Measurements from ENCODE around the gene DCN. TPM values are rescaled to one million over a fixed set of nuclear protein-coding genes. Genes with fewer than 3 reads are reported as not detected.

DCN gene
- polyA plus RNA-seq, 1 of the 3 experiments (the other 2 are of a cell fraction) = 5.5 TPM

DNA sequence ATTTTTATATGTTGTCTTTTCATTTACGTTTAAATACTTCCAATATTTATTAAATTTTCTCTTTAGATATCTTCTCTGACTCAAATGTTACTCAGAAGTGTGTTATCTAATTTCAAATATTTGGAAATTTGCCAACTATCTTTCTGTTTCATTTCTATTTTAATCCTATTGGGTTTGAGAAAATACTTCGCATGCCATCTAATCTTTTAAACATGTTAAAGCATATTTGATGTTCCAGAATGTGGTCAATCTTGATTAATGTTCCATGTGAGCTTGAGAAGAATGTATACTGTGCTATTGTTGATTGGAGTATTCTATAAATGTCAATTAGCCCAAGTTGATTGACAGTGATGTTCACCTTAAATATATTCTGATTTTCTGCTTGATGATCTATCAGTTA is 11.9 kb upstream of the DCN start:
- Histone ChIP-seq H3F3A (replicated peaks; ENCODE audit: insufficient read depth) (no peaks in the 10 kb centered on the region), H2AFZ (ENCODE audit: low read depth) (no peak overlapping the region), H3K4me2 (no peak overlapping the region), H3K9ac (no peak overlapping the region), H3K4me3 (ENCODE audit: low read depth in 2 of 2, low read length in 1 of 2) (no peak overlapping the region), H3K9me2 (no peaks in the 10 kb centered on the region), H3K36me3 (replicated peaks in 1 of 2; ENCODE audit: control insufficient read depth in 1 of 2, insufficient read depth in 2 of 2, low read length in 1 of 2) (peaks cover 0 to 3% of the 10 kb centered on the region in 2 experiments), H3K9me3 (peaks cover 6% of the 10 kb centered on the region), H4K20me1 (ENCODE audit: insufficient read depth) (no peaks in the 10 kb centered on the region), H3K27me3 (ENCODE audit: insufficient read depth) (no peaks in the 10 kb centered on the region), H3K27ac (ENCODE audit: low read depth in 2 of 2, low read length in 1 of 2) (no peak overlapping the region; a peak in 1 of 4 replicates), H3K79me2 (ENCODE audit: insufficient read depth) (no peaks in the 10 kb centered on the region), H3K4me1 (ENCODE audit: control insufficient read depth in 1 of 2, insufficient read depth in 2 of 2, low read depth in 1 of 2, low read length in 1 of 2) (no peaks in the 10 kb centered on the region)
- TF ChIP-seq RAD21 (IDR thresholded peaks at IDR 0.05; ENCODE audit: low read length) (no peak), MAX (IDR thresholded peaks at IDR 0.05; ENCODE audit: low read depth) (no peak), USF2 (IDR thresholded peaks at IDR 0.05; ENCODE audit: borderline replicate concordance, low read depth, low read length) (no peak), JUND (IDR thresholded peaks at IDR 0.05) (no peak), EP300 (IDR thresholded peaks at IDR 0.05; ENCODE audit: borderline replicate concordance in 1 of 2, low read depth in 1 of 2, low read length in 1 of 2) (no peak), SMC3 (IDR thresholded peaks at IDR 0.05; ENCODE audit: low read depth, low read length) (no peak), RXRA (IDR thresholded peaks at IDR 0.05; ENCODE audit: borderline replicate concordance, low read depth) (no peak), SIN3A (IDR thresholded peaks at IDR 0.05; ENCODE audit: borderline replicate concordance, low read depth, low read length) (no peak), EZH2phosphoT487 (IDR thresholded peaks at IDR 0.05; ENCODE audit: borderline replicate concordance, low read depth) (no peak), CHD2 (IDR thresholded peaks at IDR 0.05; ENCODE audit: low read length, partially characterized antibody) (no peak), TEAD4 (IDR thresholded peaks at IDR 0.05; ENCODE audit: borderline replicate concordance, insufficient read depth) (peak; percentile 51; the same call in 1 of the 2 replicates), NFIC (IDR thresholded peaks at IDR 0.05; ENCODE audit: borderline replicate concordance) (peak; percentile 63; the same call in 1 of the 2 replicates), YY1 (IDR thresholded peaks at IDR 0.05; ENCODE audit: low read depth) (no peak), MEF2A (IDR thresholded peaks at IDR 0.05; ENCODE audit: borderline replicate concordance, low read depth) (no peak), GABPA (IDR thresholded peaks at IDR 0.05; ENCODE audit: low read depth) (no peak), POLR2AphosphoS5 (IDR thresholded peaks at IDR 0.05; ENCODE audit: low read depth, low read length) (no peak), FOSL2 (IDR thresholded peaks at IDR 0.05; ENCODE audit: borderline replicate concordance, low read depth) (no peak), FOXJ3 (CRISPR knock-in tag; IDR thresholded peaks at IDR 0.05) (no peak), PBX3 (IDR thresholded peaks at IDR 0.05) (peak; percentile 39), NRF1 (IDR thresholded peaks at IDR 0.05; ENCODE audit: low read depth, low read length) (no peak)
- TF ChIP-seq, protein P1, sequence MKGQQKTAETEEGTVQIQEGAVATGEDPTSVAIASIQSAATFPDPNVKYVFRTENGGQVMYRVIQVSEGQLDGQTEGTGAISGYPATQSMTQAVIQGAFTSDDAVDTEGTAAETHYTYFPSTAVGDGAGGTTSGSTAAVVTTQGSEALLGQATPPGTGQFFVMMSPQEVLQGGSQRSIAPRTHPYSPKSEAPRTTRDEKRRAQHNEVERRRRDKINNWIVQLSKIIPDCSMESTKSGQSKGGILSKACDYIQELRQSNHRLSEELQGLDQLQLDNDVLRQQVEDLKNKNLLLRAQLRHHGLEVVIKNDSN (IDR thresholded peaks at IDR 0.05; ENCODE audit: borderline replicate concordance, low read depth) = no peak
- TF ChIP-seq, protein P2, sequence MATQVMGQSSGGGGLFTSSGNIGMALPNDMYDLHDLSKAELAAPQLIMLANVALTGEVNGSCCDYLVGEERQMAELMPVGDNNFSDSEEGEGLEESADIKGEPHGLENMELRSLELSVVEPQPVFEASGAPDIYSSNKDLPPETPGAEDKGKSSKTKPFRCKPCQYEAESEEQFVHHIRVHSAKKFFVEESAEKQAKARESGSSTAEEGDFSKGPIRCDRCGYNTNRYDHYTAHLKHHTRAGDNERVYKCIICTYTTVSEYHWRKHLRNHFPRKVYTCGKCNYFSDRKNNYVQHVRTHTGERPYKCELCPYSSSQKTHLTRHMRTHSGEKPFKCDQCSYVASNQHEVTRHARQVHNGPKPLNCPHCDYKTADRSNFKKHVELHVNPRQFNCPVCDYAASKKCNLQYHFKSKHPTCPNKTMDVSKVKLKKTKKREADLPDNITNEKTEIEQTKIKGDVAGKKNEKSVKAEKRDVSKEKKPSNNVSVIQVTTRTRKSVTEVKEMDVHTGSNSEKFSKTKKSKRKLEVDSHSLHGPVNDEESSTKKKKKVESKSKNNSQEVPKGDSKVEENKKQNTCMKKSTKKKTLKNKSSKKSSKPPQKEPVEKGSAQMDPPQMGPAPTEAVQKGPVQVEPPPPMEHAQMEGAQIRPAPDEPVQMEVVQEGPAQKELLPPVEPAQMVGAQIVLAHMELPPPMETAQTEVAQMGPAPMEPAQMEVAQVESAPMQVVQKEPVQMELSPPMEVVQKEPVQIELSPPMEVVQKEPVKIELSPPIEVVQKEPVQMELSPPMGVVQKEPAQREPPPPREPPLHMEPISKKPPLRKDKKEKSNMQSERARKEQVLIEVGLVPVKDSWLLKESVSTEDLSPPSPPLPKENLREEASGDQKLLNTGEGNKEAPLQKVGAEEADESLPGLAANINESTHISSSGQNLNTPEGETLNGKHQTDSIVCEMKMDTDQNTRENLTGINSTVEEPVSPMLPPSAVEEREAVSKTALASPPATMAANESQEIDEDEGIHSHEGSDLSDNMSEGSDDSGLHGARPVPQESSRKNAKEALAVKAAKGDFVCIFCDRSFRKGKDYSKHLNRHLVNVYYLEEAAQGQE (IDR thresholded peaks at IDR 0.05; ENCODE audit: low read depth, low read length) = no peak
- TF ChIP-seq, protein P3, sequence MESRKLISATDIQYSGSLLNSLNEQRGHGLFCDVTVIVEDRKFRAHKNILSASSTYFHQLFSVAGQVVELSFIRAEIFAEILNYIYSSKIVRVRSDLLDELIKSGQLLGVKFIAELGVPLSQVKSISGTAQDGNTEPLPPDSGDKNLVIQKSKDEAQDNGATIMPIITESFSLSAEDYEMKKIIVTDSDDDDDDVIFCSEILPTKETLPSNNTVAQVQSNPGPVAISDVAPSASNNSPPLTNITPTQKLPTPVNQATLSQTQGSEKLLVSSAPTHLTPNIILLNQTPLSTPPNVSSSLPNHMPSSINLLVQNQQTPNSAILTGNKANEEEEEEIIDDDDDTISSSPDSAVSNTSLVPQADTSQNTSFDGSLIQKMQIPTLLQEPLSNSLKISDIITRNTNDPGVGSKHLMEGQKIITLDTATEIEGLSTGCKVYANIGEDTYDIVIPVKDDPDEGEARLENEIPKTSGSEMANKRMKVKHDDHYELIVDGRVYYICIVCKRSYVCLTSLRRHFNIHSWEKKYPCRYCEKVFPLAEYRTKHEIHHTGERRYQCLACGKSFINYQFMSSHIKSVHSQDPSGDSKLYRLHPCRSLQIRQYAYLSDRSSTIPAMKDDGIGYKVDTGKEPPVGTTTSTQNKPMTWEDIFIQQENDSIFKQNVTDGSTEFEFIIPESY (IDR thresholded peaks at IDR 0.05; ENCODE audit: borderline replicate concordance, low read depth) = no peak
- DNase-seq = no peak
- ChIA-PET CTCF (no interaction called here), POLR2A (no interaction called here)
- WGBS (ENCODE audit: low lambda C conversion rate) = 61% methylated on average over 2 of the region's 2 CpGs
